CD4-positive, alpha-beta T cell (primary cell): Measurements from ENCODE around the gene ARHGAP26. TPM values are rescaled to one million over a fixed set of nuclear protein-coding genes. Genes with fewer than 3 reads are reported as not detected.

Source experiments
- ATAC-seq: fragments of 200-7000 bp; cut with Tn5 transposase; one replicate; pipeline ENCODE4 v1.10.0; 2022; ENCODE audit warnings: mild to moderate bottlenecking; ENCODE audit not compliant: poor library complexity
- CTCF ChIA-PET: fragments of 350-600 bp; sonication (Branson Sonifier 250); formaldehyde crosslinking; loops from one replicate; lab custom pipeline; 2021; ENCODE audit warnings: antibody characterized with exemption, inconsistent platforms; lab: Charles Lee
- POLR2A ChIA-PET: fragments of 350-600 bp; sonication (Branson Sonifier 250); formaldehyde crosslinking; loops from one replicate; lab custom pipeline; 2021; ENCODE audit warnings: antibody characterized with exemption, inconsistent platforms; lab: Charles Lee
- DNase-seq, 14 experiments: peaks; one replicate each; pipeline ENCODE4 v3.0.0-alpha.2; 2013 to 2020; ENCODE audit warnings: mixed read lengths in 2 of 14
- H3K27ac ChIP-seq, 2 donors: one replicate each; pipeline versions ENCODE4 v1.5.1 to v1.7.0; 2013; ENCODE audit warnings: low read length in 2 of 2, low read depth in 1 of 2, mild to moderate bottlenecking in 1 of 2
- H3K27me3 ChIP-seq, 2 experiments: 1 replicate in 1 of 2; 2 replicates in 1 of 2; pipeline versions ENCODE4 v1.6.1 to v1.7.0; 2013; ENCODE audit warnings: low read length in 2 of 2, control low read depth in 1 of 2, mild to moderate bottlenecking in 1 of 2, moderate library complexity in 1 of 2; ENCODE audit not compliant: insufficient read depth in 2 of 2, control insufficient read depth in 1 of 2
- H3K36me3 ChIP-seq: one replicate; pipeline ENCODE4 v1.6.1; 2013; ENCODE audit warnings: low read length, control low read depth; ENCODE audit not compliant: insufficient read depth
- H3K4me1 ChIP-seq: one replicate; pipeline ENCODE4 v1.6.1; 2013; ENCODE audit warnings: low read length, control low read depth; ENCODE audit not compliant: insufficient read depth
- H3K4me3 ChIP-seq: one replicate; pipeline ENCODE4 v1.5.1; 2013; ENCODE audit warnings: mild to moderate bottlenecking, low read length, moderate library complexity
- H3K9me3 ChIP-seq, 2 experiments: 1 replicate in 1 of 2; 2 replicates in 1 of 2; pipeline versions ENCODE4 v1.6.1 to v1.7.0; 2013; ENCODE audit warnings: low read length in 2 of 2, mild to moderate bottlenecking in 2 of 2, control low read depth in 1 of 2, moderate library complexity in 1 of 2; ENCODE audit not compliant: control insufficient read depth in 1 of 2, insufficient read depth in 1 of 2
- H3K27ac Mint-ChIP-seq: one replicate; pipeline ENCODE4 v1.8.0; 2020; ENCODE audit warnings: mixed read lengths
- H3K27me3 Mint-ChIP-seq: one replicate; pipeline ENCODE4 v1.8.0; 2021; ENCODE audit warnings: mixed read lengths
- H3K36me3 Mint-ChIP-seq: one replicate; pipeline ENCODE4 v1.8.0; 2021; ENCODE audit warnings: low read depth, mixed read lengths
- H3K4me1 Mint-ChIP-seq: one replicate; pipeline ENCODE4 v1.8.0; 2021; ENCODE audit warnings: low read depth, mixed read lengths
- H3K4me3 Mint-ChIP-seq: one replicate; pipeline ENCODE4 v1.8.0; 2020; ENCODE audit warnings: mild to moderate bottlenecking, mixed read lengths
- H3K9me3 Mint-ChIP-seq: one replicate; pipeline ENCODE4 v1.8.0; 2020; ENCODE audit warnings: mixed read lengths
- CTCF ChIP-seq: fragments of 200-600 bp; IDR thresholded peaks from one replicate; pipeline ENCODE4 v1.8.0; 2022; ENCODE audit warnings: antibody characterized with exemption, mild to moderate bottlenecking
- intact Hi-C, 2 experiments: fragments of 100-400 bp; cut with DNase I in 1 of 2; cut with micrococcal nuclease in 1 of 2; formaldehyde crosslinking; loops; one replicate each; pipeline versions ENCODE4 v1.15.1 to v1.9.0; 2023 to 2025; cut with DNase I, micrococcal nuclease
- total RNA-seq, 174 experiments: library from RNA in 2 of 174; stranded (reverse) in 2 of 174; gene quantifications; one replicate each; pipeline ENCODE4 v1.2.3 and lab custom pipeline; 2021 to 2026

ARHGAP26 gene
- total RNA-seq, 2 experiments from 2014 or later = 24.9 to 27.3 TPM

- POLR2A ChIA-PET = no interaction called here
These were observed 12.6 kb upstream of the ARHGAP26 start for GRCh38 chr5:142757564-142757963.

GRCh38 chr5:142758062-142758795 lies 11.9 kb upstream of the ARHGAP26 start:
- ATAC-seq (no peak), DNase-seq (peak in 2 of 14 experiments; percentile 36 to 40)
- no peaks in the 10 kb centered on the region for H3K4me1 Mint-ChIP-seq
- no peaks in the 10 kb centered on the region for H3K36me3 Mint-ChIP-seq
- peaks cover 4% of the 10 kb centered on the region for H3K27me3 Mint-ChIP-seq
- ChIA-PET POLR2A (no interaction called here), CTCF (no interaction called here)
- no peak overlapping the region for H3K4me3 Mint-ChIP-seq
- Histone ChIP-seq H3K4me3 (no peak overlapping the region), H3K9me3 (no peaks in the 10 kb centered on the region), H3K36me3 (no peaks in the 10 kb centered on the region), H3K27me3 (no peaks in the 10 kb centered on the region), H3K4me1 (no peaks in the 10 kb centered on the region), H3K27ac (no peak overlapping the region)
- intact Hi-C loops = no loop called here
- no peak overlapping the region for H3K27ac Mint-ChIP-seq
- H3K9me3 Mint-ChIP-seq = no peaks in the 10 kb centered on the region
- TF ChIP-seq CTCF = no peak

More at GRCh38 chr5:142757564-142757963, 12.6 kb upstream of the ARHGAP26 start:
- Mint-ChIP-seq H3K27me3 (no peaks in the 10 kb centered on the region), H3K36me3 (no peaks in the 10 kb centered on the region), H3K4me1 (no peaks in the 10 kb centered on the region), H3K9me3 (no peaks in the 10 kb centered on the region), H3K27ac (no peak overlapping the region), H3K4me3 (no peak overlapping the region)
- Histone ChIP-seq H3K9me3 (no peaks in the 10 kb centered on the region), H3K4me3 (no peak overlapping the region), H3K36me3 (no peaks in the 10 kb centered on the region), H3K27ac (no peak overlapping the region), H3K27me3 (no peaks in the 10 kb centered on the region), H3K4me1 (no peaks in the 10 kb centered on the region)
- intact Hi-C loops = no loop called here
- no peak for TF ChIP-seq CTCF
- CTCF ChIA-PET = no interaction called here
- ATAC-seq = no peak
- DNase-seq = no peak

- H3K4me1 ChIP-seq = no peaks in the 10 kb centered on the region
- no peak overlapping the region for H3K4me3 ChIP-seq
- Mint-ChIP-seq H3K36me3 (no peaks in the 10 kb centered on the region), H3K9me3 (no peaks in the 10 kb centered on the region), H3K4me1 (no peaks in the 10 kb centered on the region), H3K27ac (no peak overlapping the region), H3K27me3 (peaks cover 6% of the 10 kb centered on the region), H3K4me3 (no peak overlapping the region)
- POLR2A ChIA-PET = no interaction called here
- H3K27me3 ChIP-seq = peaks cover 0 to 3% of the 10 kb centered on the region in 2 experiments
- H3K27ac ChIP-seq = no peak overlapping the region
- DNase-seq (no peak), ATAC-seq (no peak)
- no peak for TF ChIP-seq CTCF
- no peaks in the 10 kb centered on the region for H3K36me3 ChIP-seq
- CTCF ChIA-PET = no interaction called here
- intact Hi-C loops = no loop called here
- H3K9me3 ChIP-seq = no peaks in the 10 kb centered on the region
These were observed 11.4 kb upstream of the ARHGAP26 start for GRCh38 chr5:142758796-142759145.
